ENCODE data around the gene UBTFL1.
"Not testable (repeated sequence)": the region's sequence is repeated elsewhere in the genome, so short reads cannot be mapped to it uniquely, and the experiment has no call there.

Gene UBTFL1, protein sequence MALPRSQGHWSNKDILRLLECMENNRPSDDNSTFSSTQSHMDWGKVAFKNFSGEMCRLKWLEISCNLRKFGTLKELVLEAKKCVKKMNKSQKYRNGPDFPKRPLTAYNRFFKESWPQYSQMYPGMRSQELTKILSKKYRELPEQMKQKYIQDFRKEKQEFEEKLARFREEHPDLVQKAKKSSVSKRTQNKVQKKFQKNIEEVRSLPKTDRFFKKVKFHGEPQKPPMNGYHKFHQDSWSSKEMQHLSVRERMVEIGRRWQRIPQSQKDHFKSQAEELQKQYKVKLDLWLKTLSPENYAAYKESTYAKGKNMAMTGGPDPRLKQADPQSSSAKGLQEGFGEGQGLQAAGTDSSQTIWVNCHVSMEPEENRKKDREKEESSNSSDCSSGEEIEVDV

DNA sequence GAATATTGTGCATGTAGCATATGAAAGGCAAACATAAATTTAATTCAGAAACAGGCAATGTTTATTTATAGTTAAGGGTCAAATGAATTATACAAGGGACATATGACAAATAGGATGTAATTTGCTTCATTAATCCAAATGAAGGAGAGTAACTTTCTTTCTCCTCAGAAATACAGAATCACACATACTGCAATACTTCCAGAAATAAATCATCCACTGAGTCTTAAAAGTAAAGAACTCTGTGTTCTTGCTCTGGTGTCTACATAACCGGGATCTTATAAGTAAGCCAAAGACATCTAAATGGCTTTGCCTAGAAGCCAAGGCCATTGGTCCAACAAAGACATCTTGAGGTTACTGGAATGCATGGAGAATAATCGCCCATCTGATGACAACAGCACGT lies at the start of gene UBTFL1:
TSS of gene UBTFL1 (plus strand) at position 301 of the 400 bp plus-strand sequence. CDS start at position 301, 0 bp downstream.
- DNase-seq (ENCODE audit: low read depth), result not testable (repeated sequence)

DNA sequence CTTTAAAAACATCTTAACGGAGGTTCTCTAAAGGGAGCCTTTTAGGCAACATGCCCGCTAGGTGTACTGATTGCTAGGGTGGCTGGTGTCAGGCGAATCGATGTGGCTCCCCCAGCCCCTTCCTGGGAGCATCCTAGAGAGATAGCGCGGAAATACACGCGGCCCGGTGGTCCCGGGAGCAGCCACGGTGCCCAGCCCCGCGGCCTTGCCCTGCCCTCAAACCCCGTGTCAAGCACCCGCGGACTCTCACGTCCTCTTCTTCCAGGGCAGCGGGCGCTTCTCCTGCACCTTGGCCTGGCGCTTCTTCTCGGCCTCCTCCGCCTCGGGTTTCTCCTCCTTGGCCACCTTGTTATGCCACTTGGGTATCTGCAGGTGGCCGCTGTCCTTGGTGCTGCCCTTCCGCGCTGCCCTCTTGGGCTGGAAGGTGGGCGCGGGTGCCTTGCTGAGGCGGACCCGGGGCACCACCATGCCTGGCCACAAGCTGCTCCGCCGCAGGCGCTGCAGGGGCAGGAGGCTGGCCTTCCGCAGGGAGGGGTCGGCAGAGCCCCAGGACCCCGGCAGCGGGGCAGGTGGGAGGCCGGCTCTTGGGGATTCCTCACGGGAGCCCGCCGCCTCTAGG lies 34.0 kb upstream of the UBTFL1 start:
- DNase-seq (ENCODE audit: low read depth), result not testable (repeated sequence)

DNA sequence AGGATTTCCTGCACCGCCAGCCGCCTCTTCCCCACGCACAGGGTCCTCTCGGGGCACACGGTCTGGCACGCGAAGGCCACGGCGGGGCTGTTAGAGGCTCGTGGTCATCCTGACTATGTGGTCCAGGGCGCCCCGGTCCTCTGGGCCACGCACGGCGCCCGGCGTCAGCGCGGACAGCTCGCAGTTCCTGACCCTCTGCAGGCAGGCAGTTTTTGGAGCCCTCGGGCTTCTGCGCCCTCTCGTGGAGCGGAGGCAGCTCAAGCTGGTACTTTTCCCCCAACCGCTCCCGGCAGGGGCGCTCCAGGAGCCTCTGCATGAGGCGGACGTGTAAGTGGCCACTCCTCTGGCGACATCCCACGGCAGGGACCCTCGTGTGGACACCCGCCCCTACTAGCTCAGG lies 33.4 kb upstream of the UBTFL1 start:
- DNase-seq (ENCODE audit: low read depth), result not testable (repeated sequence)

DNA sequence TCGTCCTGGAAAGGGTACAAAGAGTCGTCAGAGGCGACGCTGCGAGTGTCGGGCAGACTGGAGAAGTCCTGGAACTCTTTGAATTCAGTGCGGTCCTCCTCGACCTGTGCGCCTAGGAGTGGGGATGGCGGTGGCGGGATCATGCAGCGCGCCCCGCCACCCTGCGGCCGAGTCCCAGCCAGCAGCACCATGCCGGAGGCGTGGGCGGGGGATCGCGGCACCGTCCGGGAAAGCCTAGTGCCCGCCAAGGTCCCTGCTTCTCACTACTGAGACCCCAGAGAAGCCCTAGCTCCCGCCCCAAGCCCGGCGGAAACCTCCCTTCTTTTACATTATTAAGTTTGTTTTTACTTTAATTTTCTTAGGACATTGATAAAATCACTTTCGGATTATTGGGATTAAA lies 32.2 kb upstream of the UBTFL1 start:
- DNase-seq (ENCODE audit: low read depth), result not testable (repeated sequence)

GRCh38 chr11:90088731-90089130 lies 3.0 kb downstream of the UBTFL1 start:
- not testable (repeated sequence) for DNase-seq (ENCODE audit: low read depth)

DNA sequence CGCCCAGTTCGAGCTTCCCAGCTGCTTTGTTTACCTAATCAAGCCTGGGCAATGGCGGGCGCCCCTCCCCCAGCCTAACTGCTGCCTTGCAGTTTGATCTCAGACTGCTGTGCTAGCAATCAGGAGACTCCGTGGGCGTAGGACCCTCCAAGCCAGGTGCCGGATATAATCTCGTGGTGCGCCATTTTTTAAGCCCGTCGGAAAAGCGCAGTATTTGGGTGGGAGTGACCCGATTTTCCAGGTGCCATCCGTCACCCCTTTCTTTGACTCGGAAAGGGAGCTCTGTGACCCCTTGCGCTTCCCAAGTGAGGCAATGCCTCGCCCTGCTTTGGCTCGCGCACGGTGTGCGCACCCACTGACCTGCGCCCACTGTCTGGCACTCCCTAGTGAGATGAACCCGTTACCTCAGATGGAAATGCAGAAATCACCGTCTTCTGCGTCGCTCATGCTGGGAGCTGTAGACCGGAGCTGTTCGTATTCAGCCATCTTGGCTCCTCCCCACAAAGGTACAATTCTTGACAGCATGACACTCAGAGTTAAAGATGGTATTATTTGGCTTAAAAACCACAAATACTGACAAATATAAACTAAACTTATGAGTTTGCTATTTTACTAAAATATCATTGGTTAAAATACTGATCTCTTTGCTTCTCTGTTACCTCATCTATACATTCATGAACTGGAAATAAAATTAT lies 9.6 kb downstream of the UBTFL1 start:
- DNase-seq (ENCODE audit: low read depth), result not testable (repeated sequence)

GRCh38 chr11:90098261-90098660 lies 12.5 kb downstream of the UBTFL1 start:
- not testable (repeated sequence) for DNase-seq (ENCODE audit: low read depth)

DNA sequence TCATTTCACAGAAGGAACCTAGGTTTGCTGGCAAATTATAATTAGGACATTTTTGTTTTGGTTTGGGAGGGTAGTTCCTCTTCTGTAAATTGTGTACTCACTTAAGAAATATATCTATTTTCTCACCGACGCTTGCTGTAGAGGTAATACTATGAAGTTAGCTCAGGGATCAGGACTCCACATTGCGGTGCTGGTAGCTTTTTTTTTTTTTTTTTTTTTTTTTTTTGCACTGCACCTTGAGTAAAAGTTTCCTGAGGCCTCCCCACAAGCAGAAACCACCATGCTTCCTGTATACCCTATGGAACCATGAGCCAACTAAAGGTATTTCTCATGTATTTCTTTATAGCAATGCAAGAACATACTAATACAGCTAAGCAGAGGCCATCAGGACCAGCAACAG lies 14.7 kb downstream of the UBTFL1 start:
- DNase-seq (ENCODE audit: low read depth), result no peak

DNA sequence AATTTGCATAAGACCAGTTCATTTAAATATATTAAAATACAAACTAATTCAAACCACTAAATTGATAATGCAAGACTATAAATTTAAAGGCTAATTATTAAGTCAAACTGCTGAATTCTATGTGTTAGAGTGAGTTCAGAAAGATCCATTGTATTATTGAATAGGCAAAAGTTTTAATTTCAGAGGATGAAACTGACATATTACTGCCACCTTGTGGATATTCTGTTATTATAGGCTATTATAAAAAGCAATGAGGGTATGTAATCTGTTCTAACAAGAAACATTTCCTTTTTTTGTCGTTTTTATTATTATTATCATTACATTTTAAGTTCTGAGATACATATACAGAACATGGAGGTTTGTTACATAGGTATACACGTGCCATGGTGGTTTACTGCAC lies 27.8 kb downstream of the UBTFL1 start:
- no peak for DNase-seq (ENCODE audit: low read depth)

- no peak for DNase-seq (ENCODE audit: low read depth)
Measured at GRCh38 chr11:90120191-90120590, 34.4 kb downstream of the UBTFL1 start.

- DNase-seq (ENCODE audit: low read depth), result no peak
Measured at GRCh38 chr11:90124371-90124770, 38.6 kb downstream of the UBTFL1 start.

GRCh38 chr11:90124946-90125345 lies 39.2 kb downstream of the UBTFL1 start:
- DNase-seq (ENCODE audit: low read depth), result no peak

DNA sequence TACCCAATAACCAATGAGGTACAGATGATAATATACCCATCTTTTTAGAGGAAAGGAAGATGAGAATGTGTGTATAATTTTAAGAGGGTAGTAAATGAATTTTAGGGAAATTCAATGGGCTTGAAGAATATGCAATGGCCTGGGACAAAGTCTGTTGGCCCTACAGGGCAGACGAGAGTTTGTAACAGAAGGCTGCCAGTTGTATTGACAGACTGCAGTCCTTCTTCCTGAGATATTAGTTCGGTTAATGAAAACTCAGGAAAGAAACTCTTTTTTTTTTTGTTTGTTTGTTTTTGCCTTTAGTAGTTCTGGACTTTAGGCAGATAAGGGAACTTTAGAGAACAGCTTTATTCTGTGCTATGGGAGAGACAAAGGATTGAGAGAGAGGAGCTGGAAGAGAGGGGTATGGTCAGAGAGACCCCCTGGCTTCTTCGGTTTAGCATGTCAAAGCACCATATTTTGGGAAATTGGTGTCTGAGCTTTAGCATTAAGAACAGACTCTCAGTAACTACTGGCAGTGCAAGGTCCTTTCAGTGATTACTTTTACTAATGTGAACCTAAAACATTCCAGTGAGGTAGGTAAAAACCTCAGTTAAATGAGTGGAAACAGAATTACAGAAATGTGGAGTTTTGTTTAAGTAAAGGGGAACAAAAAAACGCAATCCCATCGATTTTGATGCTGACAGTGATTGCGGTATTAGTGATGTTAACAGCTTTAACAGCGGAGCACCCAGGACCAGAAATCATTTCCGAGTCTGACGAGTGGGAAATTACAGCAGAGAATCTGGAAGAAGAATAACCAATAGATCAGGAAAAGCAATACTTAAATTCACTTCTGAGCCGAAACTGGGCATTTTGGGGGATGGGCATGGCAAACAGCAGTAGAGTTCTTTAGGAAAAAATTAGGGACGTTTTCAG lies 48.1 kb downstream of the UBTFL1 start:
- DNase-seq (ENCODE audit: low read depth), result no peak

- no peak for DNase-seq (ENCODE audit: low read depth)
Measured at GRCh38 chr11:90134478-90135003, 48.8 kb downstream of the UBTFL1 start, which contains the start of gene NAALAD2. NAALAD2 (plus strand) TSS chr11:90134663; CDS start chr11:90134759, 96 bp downstream.

- DNase-seq (ENCODE audit: low read depth), result no peak
Measured at GRCh38 chr11:90135016-90135415, 49.3 kb downstream of the UBTFL1 start.
